K562 (cell line): ENCODE measurements around the gene CCDC28A.

Experiments
- BCLAF1 ChIP-seq, 2 experiments: fragments of 450-650 bp in 1 of 2; IDR thresholded peaks; 2 replicates each; pipeline ENCODE4 v1.6.1; 2011 to 2017; ENCODE audit warnings: low read depth in 2 of 2, antibody characterized with exemption in 1 of 2, borderline replicate concordance in 1 of 2, low read length in 1 of 2, mild to moderate bottlenecking in 1 of 2, mixed read lengths in 1 of 2; ENCODE audit not compliant: control insufficient read depth in 1 of 2
- CBFB ChIP-seq: sonication (generic); formaldehyde crosslinking; IDR thresholded peaks from 2 replicates; pipeline ENCODE4 v1.4.0; 2020; ENCODE audit warnings: mild to moderate bottlenecking, missing genetic modification reagents
- HINFP ChIP-seq: fragments of 450-650 bp; conservative IDR thresholded peaks from 2 replicates; pipeline ENCODE4 v1.6.1; 2016; ENCODE audit warnings: missing genetic modification characterization, low read depth, mild to moderate bottlenecking, control low read depth, missing compliant biosample characterization
- MEF2D ChIP-seq: conservative IDR thresholded peaks from 2 replicates; pipeline ENCODE4 v1.6.1; 2016; ENCODE audit warnings: low read depth, missing genetic modification characterization, missing compliant biosample characterization
- NFE2L1 ChIP-seq: fragments of 450-650 bp; IDR thresholded peaks from 2 replicates; pipeline ENCODE4 v1.6.1; 2016; ENCODE audit warnings: missing genetic modification characterization, low read depth, mild to moderate bottlenecking, missing compliant biosample characterization, moderate library complexity, borderline replicate concordance
- POLR2AphosphoS5 ChIP-seq: IDR thresholded peaks from 2 replicates; pipeline ENCODE4 v1.6.1; 2011; ENCODE audit warnings: mild to moderate bottlenecking, low read depth, low read length, moderate library complexity; ENCODE audit not compliant: control insufficient read depth, insufficient read depth
- RFX5 ChIP-seq: IDR thresholded peaks from 2 replicates; pipeline ENCODE4 v1.6.1; 2011; ENCODE audit warnings: low read depth, mild to moderate bottlenecking, improper control_type of control experiment, low read length
- TAF15 ChIP-seq: fragments of 200-400 bp; formaldehyde crosslinking; IDR thresholded peaks from 2 replicates; pipeline ENCODE4 v1.6.1; 2017; ENCODE audit warnings: mild to moderate bottlenecking, low read depth, low read length, moderate library complexity
- TARDBP ChIP-seq: fragments of 450-650 bp; IDR thresholded peaks from 2 replicates; pipeline ENCODE4 v1.6.1; 2016
- TF ChIP-seq, protein P1 (sequence below), 3 experiments: IDR thresholded peaks in 2 of 3; conservative IDR thresholded peaks in 1 of 3; 2 replicates each; pipeline ENCODE4 v1.5.1; 2011 to 2012; ENCODE audit warnings: low read length in 3 of 3, mild to moderate bottlenecking in 3 of 3, control low read depth in 2 of 3, improper control_type of control experiment in 1 of 3, inconsistent platforms in 1 of 3, low read depth in 1 of 3, mixed read lengths in 1 of 3, moderate library complexity in 1 of 3; ENCODE audit not compliant: insufficient read depth in 2 of 3
- TF ChIP-seq, protein P2 (sequence below): sonication (generic); formaldehyde crosslinking; IDR thresholded peaks from 2 replicates; pipeline ENCODE4 v1.9.0; 2022; ENCODE audit warnings: mild to moderate bottlenecking, missing genetic modification reagents

DNA sequence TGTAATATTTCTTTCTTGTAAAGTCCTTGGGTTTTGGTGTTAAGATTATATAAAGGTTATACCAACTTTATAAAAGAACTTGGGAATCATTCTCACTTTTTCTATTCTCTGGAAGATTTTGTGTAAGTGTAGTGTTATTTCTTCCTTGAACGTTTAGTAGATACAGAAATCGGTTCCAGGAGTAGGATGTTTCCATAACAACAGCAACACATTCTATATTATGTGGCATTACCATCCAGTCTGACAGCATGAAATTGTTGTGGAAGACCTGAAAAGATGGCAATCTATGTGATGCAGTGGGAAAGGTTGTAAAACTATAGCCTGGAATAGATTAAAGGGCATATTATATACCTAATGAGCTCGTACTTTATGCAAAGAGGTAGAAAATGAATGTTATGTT, 36.1 kb downstream of the CCDC28A start:
- TF ChIP-seq TARDBP (no peak), HINFP (no peak), BCLAF1 (IDR thresholded peaks at IDR 0.05; ENCODE audit: borderline replicate concordance in 1 of 2, control insufficient read depth in 1 of 2, low read depth in 2 of 2, low read length in 1 of 2) (no peak), MEF2D (no peak), RFX5 (no peak), CBFB (no peak), TAF15 (no peak), NFE2L1 (tag) (no peak), POLR2AphosphoS5 (no peak)
- TF ChIP-seq, protein P1, sequence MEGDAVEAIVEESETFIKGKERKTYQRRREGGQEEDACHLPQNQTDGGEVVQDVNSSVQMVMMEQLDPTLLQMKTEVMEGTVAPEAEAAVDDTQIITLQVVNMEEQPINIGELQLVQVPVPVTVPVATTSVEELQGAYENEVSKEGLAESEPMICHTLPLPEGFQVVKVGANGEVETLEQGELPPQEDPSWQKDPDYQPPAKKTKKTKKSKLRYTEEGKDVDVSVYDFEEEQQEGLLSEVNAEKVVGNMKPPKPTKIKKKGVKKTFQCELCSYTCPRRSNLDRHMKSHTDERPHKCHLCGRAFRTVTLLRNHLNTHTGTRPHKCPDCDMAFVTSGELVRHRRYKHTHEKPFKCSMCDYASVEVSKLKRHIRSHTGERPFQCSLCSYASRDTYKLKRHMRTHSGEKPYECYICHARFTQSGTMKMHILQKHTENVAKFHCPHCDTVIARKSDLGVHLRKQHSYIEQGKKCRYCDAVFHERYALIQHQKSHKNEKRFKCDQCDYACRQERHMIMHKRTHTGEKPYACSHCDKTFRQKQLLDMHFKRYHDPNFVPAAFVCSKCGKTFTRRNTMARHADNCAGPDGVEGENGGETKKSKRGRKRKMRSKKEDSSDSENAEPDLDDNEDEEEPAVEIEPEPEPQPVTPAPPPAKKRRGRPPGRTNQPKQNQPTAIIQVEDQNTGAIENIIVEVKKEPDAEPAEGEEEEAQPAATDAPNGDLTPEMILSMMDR (IDR thresholded peaks at IDR 0.05 in 2 of 3, conservative IDR thresholded peaks at IDR 0.05 in 1 of 3; ENCODE audit: insufficient read depth in 2 of 3, low read depth in 1 of 3, low read length in 3 of 3): no peak
- TF ChIP-seq, protein P2, sequence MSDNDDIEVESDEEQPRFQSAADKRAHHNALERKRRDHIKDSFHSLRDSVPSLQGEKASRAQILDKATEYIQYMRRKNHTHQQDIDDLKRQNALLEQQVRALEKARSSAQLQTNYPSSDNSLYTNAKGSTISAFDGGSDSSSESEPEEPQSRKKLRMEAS (CRISPR knock-in tag): no peak
